K562 (cell line): ENCODE data around the gene SIRT7. TPM values are rescaled to one million over a fixed set of nuclear protein-coding genes. Genes with fewer than 3 reads are reported as not detected.

Experiments used
- CBFA2T3 ChIP-seq: fragments of 450-650 bp; IDR thresholded peaks from 2 replicates; pipeline ENCODE4 v1.6.1; 2017
- HES1 ChIP-seq: fragments of 450-650 bp; IDR thresholded peaks from 2 replicates; pipeline ENCODE4 v1.6.1; 2016; ENCODE audit warnings: low read depth, mild to moderate bottlenecking, moderate library complexity
- ILF3 ChIP-seq: fragments of 450-650 bp; IDR thresholded peaks from 2 replicates; pipeline ENCODE4 v1.6.1; 2018; ENCODE audit warnings: antibody characterized with exemption, mild to moderate bottlenecking, moderate library complexity, borderline replicate concordance
- NR4A1 ChIP-seq, 2 experiments: fragments of 250-450 bp in 1 of 2; fragments of 450-650 bp in 1 of 2; sonication (Bioruptor Pico) in 1 of 2; IDR thresholded peaks; 2 replicates each; pipeline versions ENCODE4 v1.4.0 to v1.6.1; 2016 to 2020; ENCODE audit warnings: mild to moderate bottlenecking in 2 of 2, missing compliant biosample characterization in 1 of 2, missing genetic modification characterization in 1 of 2, moderate library complexity in 1 of 2
- SRSF7 ChIP-seq: fragments of 200-400 bp; formaldehyde crosslinking; optimal IDR thresholded peaks from 2 replicates; pipeline ENCODE3; 2017; ENCODE audit warnings: mild to moderate bottlenecking, low read depth, low read length
- TFAM ChIP-seq: fragments of 250-450 bp; sonication (Bioruptor Pico); conservative IDR thresholded peaks from 2 replicates; pipeline ENCODE4 v1.5.0; 2021; ENCODE audit warnings: mild to moderate bottlenecking, moderate library complexity
- YY1 ChIP-seq, 3 experiments: IDR thresholded peaks; 2 replicates each; pipeline ENCODE4 v1.6.1; 2011; ENCODE audit warnings: low read length in 2 of 3, mild to moderate bottlenecking in 2 of 3, moderate library complexity in 2 of 3, borderline replicate concordance in 1 of 3, control low read depth in 1 of 3, low read depth in 1 of 3; ENCODE audit not compliant: insufficient read depth in 3 of 3, insufficient replicate concordance in 2 of 3, control insufficient read depth in 1 of 3, insufficient read length in 1 of 3; ENCODE audit errors: extremely low read depth in 1 of 3
- ZBTB33 ChIP-seq: sonication (generic); formaldehyde crosslinking; IDR thresholded peaks from 2 replicates; pipeline ENCODE4 v1.8.1; 2023; ENCODE audit warnings: mild to moderate bottlenecking, missing genetic modification reagents
- ZNF347 ChIP-seq: fragments of 450-650 bp; formaldehyde crosslinking; IDR thresholded peaks from 2 replicates; pipeline ENCODE4 v1.4.0; 2020; ENCODE audit warnings: low read depth, mild to moderate bottlenecking, moderate library complexity
- ZNF695 ChIP-seq: fragments of 450-650 bp; formaldehyde crosslinking; IDR thresholded peaks from 2 replicates; pipeline ENCODE4 v1.4.0; 2020; ENCODE audit warnings: mild to moderate bottlenecking, moderate library complexity
- ZNF717 ChIP-seq: fragments of 250-450 bp; sonication (Bioruptor Pico); IDR thresholded peaks from 2 replicates; pipeline ENCODE4 v1.5.0; 2021
- ZZZ3 ChIP-seq: fragments of 450-650 bp; IDR thresholded peaks from 2 replicates; pipeline ENCODE4 v1.6.1; 2016; ENCODE audit warnings: antibody characterized with exemption, mild to moderate bottlenecking, moderate library complexity
- polyA plus RNA-seq, 8 experiments: library from polyadenylated mRNA; depleted of rRNA in 4 of 8; stranded (reverse) in 5 of 8; unstranded in 3 of 8; fragments of >200 nt; fragmentation: Nextera tagmentation in 2 of 8; fragmentation: Illumina TruSeq in 1 of 8; extraction: Ambion mirVana in 2 of 8; extraction: Trizol in 1 of 8; gene quantifications; 2 replicates each; pipeline versions ENCODE4 v1.2.1 to v1.2.3, GENCODE V29; 2011 to 2014; ENCODE audit warnings: inconsistent platforms in 1 of 8, missing spikeins in 1 of 8
- total RNA-seq, 7 experiments: library from RNA; depleted of rRNA in 6 of 7; stranded (reverse); fragments of >200 nt in 6 of 7; fragmentation: Illumina TruSeq in 2 of 7; extraction: Trizol in 2 of 7; gene quantifications; 2 replicates each; pipeline versions ENCODE4 v1.2.1 to v1.2.3, GENCODE V29; 2011 to 2021; ENCODE audit warnings: low replicate concordance in 1 of 7
- TF ChIP-seq, protein P1 (sequence below): fragments of 250-450 bp; sonication (Bioruptor Pico); IDR thresholded peaks from 2 replicates; pipeline ENCODE4 v1.5.0; 2020; ENCODE audit warnings: mild to moderate bottlenecking, borderline replicate concordance
- TF ChIP-seq, protein P2 (sequence below): fragments of 450-650 bp; IDR thresholded peaks from 2 replicates; pipeline ENCODE4 v1.6.1; 2016; ENCODE audit warnings: antibody characterized with exemption
- TF ChIP-seq, protein P3 (sequence below): sonication (generic); formaldehyde crosslinking; IDR thresholded peaks from 2 replicates; pipeline ENCODE4 v1.8.0; 2022; ENCODE audit warnings: mild to moderate bottlenecking, missing genetic modification reagents, borderline replicate concordance

SIRT7 gene
- total and polyA plus RNA-seq, 9 of the 15 experiments (the other 6 are each of a cell fraction or from before 2014, with no cell fraction given) = 1.6 to 54.8 (median 20.3) TPM

DNA sequence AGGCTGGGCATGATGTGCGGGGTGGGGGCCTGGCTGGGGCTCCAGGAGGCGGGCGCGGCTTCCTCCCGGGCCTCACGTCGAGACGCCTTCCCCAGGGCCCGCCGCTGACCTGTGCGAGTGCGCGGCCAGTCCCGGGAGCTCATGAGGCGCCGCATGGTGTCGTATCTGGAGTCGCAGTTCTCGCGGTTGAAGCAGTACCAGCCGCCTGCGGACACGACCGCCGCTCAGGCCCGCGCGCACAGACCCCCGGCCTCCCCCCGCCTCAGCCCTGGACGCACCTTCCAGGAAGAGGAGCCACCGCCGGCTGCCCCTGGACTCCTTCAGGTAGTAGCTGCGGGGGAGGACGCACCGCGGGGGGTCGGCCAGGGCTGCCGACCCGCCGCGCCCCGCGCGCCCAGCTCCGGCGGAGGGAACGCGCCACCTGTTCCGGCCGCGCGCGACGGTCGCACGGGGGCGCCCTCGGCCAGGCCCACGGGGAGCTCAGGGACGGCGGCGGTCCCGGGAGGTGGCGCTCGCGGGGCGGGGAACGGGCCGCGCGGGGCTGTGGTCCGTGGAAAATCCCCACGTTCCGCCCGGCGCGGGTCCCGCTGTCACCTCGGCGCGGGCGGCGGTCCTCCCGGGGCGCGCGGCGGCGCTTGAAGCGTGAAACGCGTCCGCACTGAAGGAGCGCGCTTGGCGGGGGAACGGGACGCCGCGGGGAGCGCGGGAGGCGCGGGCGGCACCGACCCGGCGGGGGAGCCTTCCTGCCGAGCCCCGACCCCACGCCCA is 41.6 kb upstream of the SIRT7 start (continued):
- TF ChIP-seq, protein P1, sequence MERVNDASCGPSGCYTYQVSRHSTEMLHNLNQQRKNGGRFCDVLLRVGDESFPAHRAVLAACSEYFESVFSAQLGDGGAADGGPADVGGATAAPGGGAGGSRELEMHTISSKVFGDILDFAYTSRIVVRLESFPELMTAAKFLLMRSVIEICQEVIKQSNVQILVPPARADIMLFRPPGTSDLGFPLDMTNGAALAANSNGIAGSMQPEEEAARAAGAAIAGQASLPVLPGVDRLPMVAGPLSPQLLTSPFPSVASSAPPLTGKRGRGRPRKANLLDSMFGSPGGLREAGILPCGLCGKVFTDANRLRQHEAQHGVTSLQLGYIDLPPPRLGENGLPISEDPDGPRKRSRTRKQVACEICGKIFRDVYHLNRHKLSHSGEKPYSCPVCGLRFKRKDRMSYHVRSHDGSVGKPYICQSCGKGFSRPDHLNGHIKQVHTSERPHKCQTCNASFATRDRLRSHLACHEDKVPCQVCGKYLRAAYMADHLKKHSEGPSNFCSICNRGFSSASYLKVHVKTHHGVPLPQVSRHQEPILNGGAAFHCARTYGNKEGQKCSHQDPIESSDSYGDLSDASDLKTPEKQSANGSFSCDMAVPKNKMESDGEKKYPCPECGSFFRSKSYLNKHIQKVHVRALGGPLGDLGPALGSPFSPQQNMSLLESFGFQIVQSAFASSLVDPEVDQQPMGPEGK = no peak
- TF ChIP-seq, protein P2, sequence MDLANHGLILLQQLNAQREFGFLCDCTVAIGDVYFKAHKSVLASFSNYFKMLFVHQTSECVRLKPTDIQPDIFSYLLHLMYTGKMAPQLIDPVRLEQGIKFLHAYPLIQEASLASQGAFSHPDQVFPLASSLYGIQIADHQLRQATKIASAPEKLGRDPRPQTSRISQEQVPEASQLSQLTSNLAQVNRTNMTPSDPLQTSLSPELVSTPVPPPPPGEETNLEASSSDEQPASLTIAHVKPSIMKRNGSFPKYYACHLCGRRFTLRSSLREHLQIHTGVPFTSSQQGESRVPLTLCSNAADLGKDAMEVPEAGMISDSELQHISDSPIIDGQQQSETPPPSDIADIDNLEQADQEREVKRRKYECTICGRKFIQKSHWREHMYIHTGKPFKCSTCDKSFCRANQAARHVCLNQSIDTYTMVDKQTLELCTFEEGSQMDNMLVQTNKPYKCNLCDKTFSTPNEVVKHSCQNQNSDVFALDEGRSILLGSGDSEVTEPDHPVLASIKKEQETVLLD = no peak
- TF ChIP-seq CBFA2T3 = no peak
- TF ChIP-seq ILF3 = 0 out of 2 replicates have a peak, but pooled peaks have one; percentile 65
- TF ChIP-seq TFAM (CRISPR knock-in tag) = no peak
- TF ChIP-seq ZNF717 = no peak
- TF ChIP-seq ZNF695 (CRISPR knock-in tag) = no peak
- TF ChIP-seq ZZZ3 = no peak
- no peak for TF ChIP-seq NR4A1 (CRISPR knock-in tag; IDR thresholded peaks at IDR 0.05)
- TF ChIP-seq NR4A1 (tag; IDR thresholded peaks at IDR 0.05) = no peak
- TF ChIP-seq HES1 = no peak
- no peak for TF ChIP-seq SRSF7
- peak; percentile 9; the same call in 1 of the 2 replicates for TF ChIP-seq ZBTB33 (CRISPR knock-in tag)
- TF ChIP-seq, protein P3, sequence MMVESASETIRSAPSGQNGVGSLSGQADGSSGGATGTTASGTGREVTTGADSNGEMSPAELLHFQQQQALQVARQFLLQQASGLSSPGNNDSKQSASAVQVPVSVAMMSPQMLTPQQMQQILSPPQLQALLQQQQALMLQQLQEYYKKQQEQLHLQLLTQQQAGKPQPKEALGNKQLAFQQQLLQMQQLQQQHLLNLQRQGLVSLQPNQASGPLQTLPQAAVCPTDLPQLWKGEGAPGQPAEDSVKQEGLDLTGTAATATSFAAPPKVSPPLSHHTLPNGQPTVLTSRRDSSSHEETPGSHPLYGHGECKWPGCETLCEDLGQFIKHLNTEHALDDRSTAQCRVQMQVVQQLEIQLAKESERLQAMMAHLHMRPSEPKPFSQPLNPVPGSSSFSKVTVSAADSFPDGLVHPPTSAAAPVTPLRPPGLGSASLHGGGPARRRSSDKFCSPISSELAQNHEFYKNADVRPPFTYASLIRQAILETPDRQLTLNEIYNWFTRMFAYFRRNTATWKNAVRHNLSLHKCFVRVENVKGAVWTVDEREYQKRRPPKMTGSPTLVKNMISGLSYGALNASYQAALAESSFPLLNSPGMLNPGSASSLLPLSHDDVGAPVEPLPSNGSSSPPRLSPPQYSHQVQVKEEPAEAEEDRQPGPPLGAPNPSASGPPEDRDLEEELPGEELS (CRISPR knock-in tag) = no peak
- peak in 1 of 3 experiments; percentile 44 for TF ChIP-seq YY1 (IDR thresholded peaks at IDR 0.05; ENCODE audit: borderline replicate concordance in 1 of 3, control insufficient read depth in 1 of 3, extremely low read depth in 1 of 3, insufficient read depth in 3 of 3, insufficient read length in 1 of 3, insufficient replicate concordance in 2 of 3, low read depth in 1 of 3, low read length in 2 of 3)
- no peak for TF ChIP-seq ZNF347
